Gastroesophageal sphincter (tissue), 3 donors: ENCODE measurements around the gene TBC1D1.

Source experiments
- POLR2A ChIP-seq, 2 donors: fragments of 450-650 bp; IDR thresholded peaks; one replicate each; pipeline ENCODE4 v1.6.1; 2017; ENCODE audit warnings: antibody characterized with exemption in 2 of 2, mild to moderate bottlenecking in 2 of 2, moderate library complexity in 1 of 2
- POLR2AphosphoS5 ChIP-seq: sonication (generic); formaldehyde crosslinking; IDR thresholded peaks from one replicate; pipeline ENCODE4 v1.6.1; 2017; ENCODE audit warnings: antibody characterized with exemption
- TF ChIP-seq, protein P1 (sequence below), 4 experiments: fragments of 200-600 bp in 2 of 4; fragments of 450-650 bp in 2 of 4; sonication (generic) in 1 of 4; IDR thresholded peaks; one replicate each; pipeline ENCODE4 v1.5.1; 2017 to 2019; ENCODE audit warnings: antibody characterized with exemption in 4 of 4, mild to moderate bottlenecking in 2 of 4, moderate library complexity in 2 of 4

DNA sequence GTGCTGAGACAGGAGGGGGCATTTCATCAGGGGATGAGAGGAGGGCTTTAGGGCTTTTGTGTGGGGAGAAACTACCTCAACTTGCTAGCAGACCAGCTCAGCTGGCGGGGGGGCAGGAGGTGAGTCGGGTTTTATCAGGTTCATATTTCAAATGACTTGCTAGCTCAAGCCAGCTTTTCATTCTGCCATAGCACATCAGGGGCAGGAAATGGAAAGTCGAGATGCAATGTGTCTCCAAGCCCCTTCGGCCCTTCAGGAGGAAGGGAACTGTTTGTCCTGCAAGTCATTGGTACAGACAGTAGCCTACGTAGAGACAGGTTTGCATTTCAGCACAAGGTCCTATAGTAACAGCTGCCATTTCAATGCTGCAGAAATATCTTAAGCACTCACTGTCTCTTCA, 263.4 kb downstream of the TBC1D1 start:
- TF ChIP-seq, protein P1, sequence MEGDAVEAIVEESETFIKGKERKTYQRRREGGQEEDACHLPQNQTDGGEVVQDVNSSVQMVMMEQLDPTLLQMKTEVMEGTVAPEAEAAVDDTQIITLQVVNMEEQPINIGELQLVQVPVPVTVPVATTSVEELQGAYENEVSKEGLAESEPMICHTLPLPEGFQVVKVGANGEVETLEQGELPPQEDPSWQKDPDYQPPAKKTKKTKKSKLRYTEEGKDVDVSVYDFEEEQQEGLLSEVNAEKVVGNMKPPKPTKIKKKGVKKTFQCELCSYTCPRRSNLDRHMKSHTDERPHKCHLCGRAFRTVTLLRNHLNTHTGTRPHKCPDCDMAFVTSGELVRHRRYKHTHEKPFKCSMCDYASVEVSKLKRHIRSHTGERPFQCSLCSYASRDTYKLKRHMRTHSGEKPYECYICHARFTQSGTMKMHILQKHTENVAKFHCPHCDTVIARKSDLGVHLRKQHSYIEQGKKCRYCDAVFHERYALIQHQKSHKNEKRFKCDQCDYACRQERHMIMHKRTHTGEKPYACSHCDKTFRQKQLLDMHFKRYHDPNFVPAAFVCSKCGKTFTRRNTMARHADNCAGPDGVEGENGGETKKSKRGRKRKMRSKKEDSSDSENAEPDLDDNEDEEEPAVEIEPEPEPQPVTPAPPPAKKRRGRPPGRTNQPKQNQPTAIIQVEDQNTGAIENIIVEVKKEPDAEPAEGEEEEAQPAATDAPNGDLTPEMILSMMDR (IDR thresholded peaks at IDR 0.05), result no peak
- TF ChIP-seq POLR2A (IDR thresholded peaks at IDR 0.05) (no peak), POLR2AphosphoS5 (no peak)
